Stimulated activated CD8-positive, alpha-beta memory T cell treated with anti-CD3 and anti-CD28 coated beads, Interleukin-4, amount 100 ng/mL, for 1 hour (primary cell): ENCODE data around the gene CLDN6.
A peak's percentile ranks its signal among the peaks of the same experiment; 100 is the strongest.

Experiments
- DNase-seq, 2 donors: peaks; one replicate each; pipeline ENCODE4 v3.0.0-alpha.2; 2020; ENCODE audit warnings: low read depth in 2 of 2, low spot score in 1 of 2

The CLDN6 gene

GRCh38 chr16:2971985-2972784, 45.8 kb downstream of the CLDN6 start:
- no peak for DNase-seq

GRCh38 chr16:2971134-2971984, 46.6 kb downstream of the CLDN6 start:
- no peak for DNase-seq

GRCh38 chr16:2970563-2970962, 47.4 kb downstream of the CLDN6 start:
- DNase-seq: no peak

GRCh38 chr16:2969545-2970521, 48.1 kb downstream of the CLDN6 start:
- peak in 1 of 2 donors; percentile 31 for DNase-seq

GRCh38 chr16:2968738-2969544, 49.0 kb downstream of the CLDN6 start, which contains the start of gene PAQR4:
PAQR4 (plus strand) TSS chr16:2969348; CDS start chr16:2969675, 327 bp downstream.
- peak in 1 of 2 donors; percentile 44 for DNase-seq

- no peak for DNase-seq
These were observed 49.6 kb downstream of the CLDN6 start for GRCh38 chr16:2968368-2968737.

GRCh38 chr16:2967721-2968161, 50.2 kb downstream of the CLDN6 start:
- no peak for DNase-seq

- no peak for DNase-seq
These were observed 50.8 kb downstream of the CLDN6 start for GRCh38 chr16:2967211-2967631.

- DNase-seq: no peak
These were observed 51.2 kb downstream of the CLDN6 start for GRCh38 chr16:2966808-2967191.

- no peak for DNase-seq
These were observed 51.8 kb downstream of the CLDN6 start for GRCh38 chr16:2966043-2966807.
